ENCODE results near the gene IGSF6. TPM values are rescaled to one million over a fixed set of nuclear protein-coding genes. Genes with fewer than 3 reads are reported as not detected.

IGSF6 gene
- total RNA-seq, 1 donor from 2014 or later: 0.74 TPM

DNA sequence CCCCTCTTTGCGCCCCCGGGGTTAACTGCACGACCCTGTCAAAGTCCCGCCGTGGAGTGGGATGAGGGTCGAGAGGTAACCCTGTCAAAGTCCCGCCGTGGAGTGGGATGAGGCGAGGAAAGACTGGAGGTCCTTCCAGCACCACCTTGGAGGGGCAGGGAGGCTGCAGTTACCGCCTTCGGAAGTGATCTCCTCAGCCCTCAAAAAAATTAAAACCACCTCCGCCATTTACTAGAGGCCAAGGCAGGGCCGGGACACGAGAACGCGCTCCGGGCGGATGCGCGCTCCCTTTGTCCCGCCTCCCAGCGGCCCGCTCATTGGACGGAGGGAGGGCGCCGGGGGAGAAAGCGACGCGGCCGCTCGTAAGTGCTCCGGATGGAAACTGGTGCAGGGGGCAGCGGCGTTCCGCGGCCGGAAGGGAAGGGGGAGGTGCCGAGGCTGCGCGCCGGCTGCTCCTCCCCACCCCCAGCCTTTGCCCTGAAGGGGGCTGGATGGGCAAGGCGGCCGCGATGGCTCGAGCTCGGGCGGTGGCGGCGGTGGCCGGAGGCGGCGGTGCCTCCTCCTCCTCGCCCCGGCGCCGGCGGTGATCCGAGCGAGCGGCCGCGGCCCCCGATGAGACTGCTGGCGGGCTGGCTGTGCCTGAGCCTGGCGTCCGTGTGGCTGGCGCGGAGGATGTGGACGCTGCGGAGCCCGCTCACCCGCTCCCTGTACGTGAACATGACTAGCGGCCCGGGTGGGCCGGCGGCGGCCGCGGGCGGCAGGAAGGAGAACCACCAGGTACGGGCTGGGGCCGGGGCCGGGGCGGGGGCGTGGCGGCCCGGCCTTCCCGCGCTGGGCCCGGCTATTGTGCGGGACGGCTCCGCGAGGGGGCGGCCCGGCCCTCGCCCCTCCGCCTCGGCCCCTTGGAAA lies 53.0 kb downstream of the IGSF6 start, which contains the start of gene METTL9:
Gene METTL9 (plus strand): TSS at position 456 of the 909 bp plus-strand sequence. CDS start 157 bp downstream, at position 613.
- no peaks in the 10 kb centered on the region for H3K36me3 ChIP-seq
- TF ChIP-seq POLR2A (IDR thresholded peaks at IDR 0.05) (peak in 1 of 2 donors; percentile 49), CTCF (IDR thresholded peaks at IDR 0.05) (peak in 1 of 3 experiments; percentile 5), POLR2AphosphoS5 (IDR thresholded peaks at IDR 0.05; ENCODE audit: insufficient read depth in 1 of 2, low read depth in 1 of 2) (peak; percentile 94)
- no peaks in the 10 kb centered on the region for H3K27me3 ChIP-seq
- peaks cover 41% of the 10 kb centered on the region for H3K4me1 ChIP-seq
- H3K9me3 ChIP-seq: no peaks in the 10 kb centered on the region
- intact Hi-C loops (cut with DNase I): no loop called here
- H3K4me3 ChIP-seq: peak within 1 kb of the TSS; percentile 61 to 74
- peak within 1 kb of the TSS; percentile 92 for H3K27ac ChIP-seq
- DNase-seq (ENCODE audit: extremely low spot score in 2 of 2): peak in 1 of 2 donors; percentile 93

GRCh38 chr16:21598701-21599121 lies 53.7 kb downstream of the IGSF6 start:
- intact Hi-C loops (cut with DNase I): no loop called here
- H3K27ac ChIP-seq: peak overlapping the region; percentile 92
- DNase-seq (ENCODE audit: extremely low spot score in 2 of 2): no peak
- H3K36me3 ChIP-seq: no peaks in the 10 kb centered on the region
- TF ChIP-seq POLR2AphosphoS5 (IDR thresholded peaks at IDR 0.05; ENCODE audit: insufficient read depth in 1 of 2, low read depth in 1 of 2) (no peak), POLR2A (IDR thresholded peaks at IDR 0.05) (no peak), CTCF (IDR thresholded peaks at IDR 0.05) (no peak)
- H3K4me3 ChIP-seq: peak overlapping the region; percentile 61 to 74
- H3K27me3 ChIP-seq: no peaks in the 10 kb centered on the region
- no peaks in the 10 kb centered on the region for H3K9me3 ChIP-seq
- peaks cover 36% of the 10 kb centered on the region for H3K4me1 ChIP-seq

DNA sequence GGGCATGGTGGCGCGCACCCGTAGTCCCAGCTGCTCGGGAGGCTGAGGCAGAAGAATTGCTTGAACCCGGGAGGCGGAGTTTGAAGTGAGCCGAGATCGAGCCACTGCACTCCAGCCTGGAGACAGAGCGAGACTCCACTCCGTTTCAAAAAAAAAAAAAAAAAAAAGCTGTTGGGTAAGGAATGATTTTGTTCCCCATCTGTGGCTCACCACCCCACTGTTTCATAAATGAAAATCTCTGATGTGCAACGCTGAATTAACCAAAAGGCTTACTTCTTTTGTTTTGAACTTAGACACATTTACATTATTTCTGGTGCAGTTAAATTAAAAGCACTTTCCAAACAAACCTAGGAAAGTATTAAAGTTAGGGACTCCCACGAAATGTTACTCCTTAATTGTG lies 54.2 kb downstream of the IGSF6 start:
- Histone ChIP-seq H3K4me3 (no peak overlapping the region), H3K27ac (peak overlapping the region; percentile 92), H3K9me3 (no peaks in the 10 kb centered on the region), H3K4me1 (peaks cover 32% of the 10 kb centered on the region), H3K27me3 (no peaks in the 10 kb centered on the region), H3K36me3 (no peaks in the 10 kb centered on the region)
- intact Hi-C loops (cut with DNase I): no loop called here
- DNase-seq (ENCODE audit: extremely low spot score in 2 of 2): no peak
- no peak for TF ChIP-seq POLR2A (IDR thresholded peaks at IDR 0.05)
- TF ChIP-seq CTCF (IDR thresholded peaks at IDR 0.05): no peak
- no peak for TF ChIP-seq POLR2AphosphoS5 (IDR thresholded peaks at IDR 0.05; ENCODE audit: insufficient read depth in 1 of 2, low read depth in 1 of 2)

DNA sequence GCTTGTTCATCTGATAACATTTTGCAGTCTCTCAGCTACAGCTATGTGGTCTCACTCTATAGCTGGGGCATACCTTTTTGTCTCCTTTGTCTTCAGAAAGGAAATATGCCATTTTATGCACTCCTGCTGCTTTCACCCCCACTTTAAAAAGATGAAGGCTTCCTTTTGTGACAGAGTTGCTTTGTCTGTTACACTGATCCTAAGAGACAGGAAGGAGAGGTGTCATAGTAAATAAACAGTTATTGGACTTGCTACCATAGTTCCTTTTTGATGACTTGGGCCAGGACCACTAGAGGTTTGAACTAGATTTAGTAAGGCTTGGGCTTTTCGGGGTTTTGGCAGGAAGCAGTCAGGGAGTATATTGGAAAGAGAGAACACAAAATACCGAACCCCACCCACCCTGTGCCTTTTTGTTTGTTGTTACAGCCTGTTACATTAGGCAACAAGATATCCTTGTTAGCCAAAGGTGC lies 54.8 kb downstream of the IGSF6 start:
- peaks cover 26% of the 10 kb centered on the region for H3K4me1 ChIP-seq
- no peaks in the 10 kb centered on the region for H3K36me3 ChIP-seq
- TF ChIP-seq POLR2AphosphoS5 (IDR thresholded peaks at IDR 0.05; ENCODE audit: insufficient read depth in 1 of 2, low read depth in 1 of 2) (no peak), CTCF (IDR thresholded peaks at IDR 0.05) (no peak), POLR2A (IDR thresholded peaks at IDR 0.05) (no peak)
- H3K27me3 ChIP-seq: no peaks in the 10 kb centered on the region
- no peaks in the 10 kb centered on the region for H3K9me3 ChIP-seq
- DNase-seq (ENCODE audit: extremely low spot score in 2 of 2): no peak
- intact Hi-C loops (cut with DNase I): no loop called here
- no peak overlapping the region for H3K4me3 ChIP-seq
- no peak overlapping the region for H3K27ac ChIP-seq

Measured in vagina (tissue), 2 donors.